ENCODE data around the gene TXNL4A.
"Not testable (repeated sequence)": the region's sequence is repeated elsewhere in the genome, so short reads cannot be mapped to it uniquely, and the experiment has no call there.

Gene TXNL4A

GRCh38 chr18:79988451-79989194 is at the start of gene TXNL4A:
Gene TXNL4A, minus strand, starts transcription at chr18:79988563. Its CDS starts 171 bp downstream, at chr18:79988392.
- Histone ChIP-seq H3K9ac (ENCODE audit: low read length) (peak within 1 kb of the TSS; percentile 84), H3K9me3 (ENCODE audit: control insufficient read depth, low read depth, low read length) (no peaks in the 10 kb centered on the region), H3K36me3 (ENCODE audit: control insufficient read depth, low read depth, low read length) (peaks cover 13% of the 10 kb centered on the region), H3K4me1 (ENCODE audit: control insufficient read depth, low read depth, low read length) (peaks cover 5% of the 10 kb centered on the region), H3K27ac (ENCODE audit: low read length) (peak within 1 kb of the TSS; percentile 66), H3K27me3 (ENCODE audit: control insufficient read depth, insufficient read depth, low read length) (no peaks in the 10 kb centered on the region), H3K4me3 (ENCODE audit: low read length) (peak within 1 kb of the TSS; percentile 88)

DNA sequence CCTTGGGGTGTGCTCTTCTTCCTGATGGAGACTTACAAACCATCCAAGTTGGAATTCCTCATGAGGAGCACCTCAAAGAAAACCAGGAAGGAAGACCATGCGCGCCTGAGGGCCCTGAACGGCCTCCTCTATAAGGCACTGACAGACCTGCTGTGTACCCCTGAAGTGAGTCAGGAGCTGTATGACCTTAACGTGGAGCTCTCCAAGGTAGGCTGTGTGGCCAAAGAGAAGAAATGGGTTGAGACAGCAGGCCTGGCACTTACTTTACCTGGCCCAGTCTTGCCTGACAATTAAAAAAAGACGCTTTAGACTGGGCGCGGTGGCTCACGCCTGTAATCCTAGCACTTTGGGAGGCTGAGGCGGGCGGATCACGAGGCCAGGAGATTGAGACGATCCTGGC is 48.9 kb upstream of the TXNL4A start:
- H3K9ac ChIP-seq (ENCODE audit: low read length): no peak overlapping the region

GRCh38 chr18:80035997-80036396 is 47.6 kb upstream of the TXNL4A start:
- Histone ChIP-seq H3K36me3 (ENCODE audit: control insufficient read depth, low read depth, low read length) (peaks cover 11% of the 10 kb centered on the region), H3K27ac (ENCODE audit: low read length) (no peak overlapping the region), H3K27me3 (ENCODE audit: control insufficient read depth, insufficient read depth, low read length) (no peaks in the 10 kb centered on the region), H3K9me3 (ENCODE audit: control insufficient read depth, low read depth, low read length) (no peaks in the 10 kb centered on the region), H3K4me1 (ENCODE audit: control insufficient read depth, low read depth, low read length) (peaks cover 5% of the 10 kb centered on the region), H3K9ac (ENCODE audit: low read length) (no peak overlapping the region), H3K4me3 (ENCODE audit: low read length) (no peak overlapping the region)

More for the DNA sequence above, 48.9 kb upstream of the TXNL4A start:
- Histone ChIP-seq H3K27ac (ENCODE audit: low read length) (no peak overlapping the region), H3K9me3 (ENCODE audit: control insufficient read depth, low read depth, low read length) (no peaks in the 10 kb centered on the region), H3K36me3 (ENCODE audit: control insufficient read depth, low read depth, low read length) (peaks cover 15% of the 10 kb centered on the region), H3K4me1 (ENCODE audit: control insufficient read depth, low read depth, low read length) (peaks cover 5% of the 10 kb centered on the region), H3K4me3 (ENCODE audit: low read length) (no peak overlapping the region), H3K27me3 (ENCODE audit: control insufficient read depth, insufficient read depth, low read length) (no peaks in the 10 kb centered on the region)

DNA sequence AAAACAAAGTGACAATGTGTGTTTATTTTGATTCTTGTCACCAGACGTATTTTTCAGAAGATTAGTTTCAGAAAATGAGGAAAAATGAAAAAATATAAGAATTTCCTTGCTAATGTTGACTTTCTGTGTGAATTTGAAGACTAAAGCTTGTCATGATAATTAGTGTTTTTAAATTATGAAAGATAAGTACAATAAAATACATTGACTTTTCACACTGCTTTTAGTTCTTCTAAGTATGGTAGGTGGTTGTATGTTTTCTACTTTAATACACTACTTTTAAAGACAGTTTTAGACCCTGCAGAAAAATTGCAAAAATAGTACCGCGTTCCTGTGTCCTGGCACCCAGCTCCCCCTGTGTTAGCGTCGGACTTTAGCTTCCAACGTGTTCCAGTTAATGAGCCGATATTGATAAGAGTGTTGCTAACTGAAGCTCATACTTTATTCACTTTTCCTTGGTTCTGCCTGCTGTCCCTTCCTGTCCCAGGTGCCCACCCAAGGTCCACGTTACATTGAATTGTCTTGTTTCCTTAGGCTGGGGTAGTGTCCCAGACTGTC is 46.6 kb upstream of the TXNL4A start:
- Histone ChIP-seq H3K4me3 (ENCODE audit: low read length) (peak overlapping the region; percentile 86), H3K36me3 (ENCODE audit: control insufficient read depth, low read depth, low read length) (peaks cover 9% of the 10 kb centered on the region), H3K9me3 (ENCODE audit: control insufficient read depth, low read depth, low read length) (no peaks in the 10 kb centered on the region), H3K4me1 (ENCODE audit: control insufficient read depth, low read depth, low read length) (peaks cover 5% of the 10 kb centered on the region), H3K27ac (ENCODE audit: low read length) (no peak overlapping the region), H3K9ac (ENCODE audit: low read length) (peak overlapping the region; percentile 81), H3K27me3 (ENCODE audit: control insufficient read depth, insufficient read depth, low read length) (no peaks in the 10 kb centered on the region)

DNA sequence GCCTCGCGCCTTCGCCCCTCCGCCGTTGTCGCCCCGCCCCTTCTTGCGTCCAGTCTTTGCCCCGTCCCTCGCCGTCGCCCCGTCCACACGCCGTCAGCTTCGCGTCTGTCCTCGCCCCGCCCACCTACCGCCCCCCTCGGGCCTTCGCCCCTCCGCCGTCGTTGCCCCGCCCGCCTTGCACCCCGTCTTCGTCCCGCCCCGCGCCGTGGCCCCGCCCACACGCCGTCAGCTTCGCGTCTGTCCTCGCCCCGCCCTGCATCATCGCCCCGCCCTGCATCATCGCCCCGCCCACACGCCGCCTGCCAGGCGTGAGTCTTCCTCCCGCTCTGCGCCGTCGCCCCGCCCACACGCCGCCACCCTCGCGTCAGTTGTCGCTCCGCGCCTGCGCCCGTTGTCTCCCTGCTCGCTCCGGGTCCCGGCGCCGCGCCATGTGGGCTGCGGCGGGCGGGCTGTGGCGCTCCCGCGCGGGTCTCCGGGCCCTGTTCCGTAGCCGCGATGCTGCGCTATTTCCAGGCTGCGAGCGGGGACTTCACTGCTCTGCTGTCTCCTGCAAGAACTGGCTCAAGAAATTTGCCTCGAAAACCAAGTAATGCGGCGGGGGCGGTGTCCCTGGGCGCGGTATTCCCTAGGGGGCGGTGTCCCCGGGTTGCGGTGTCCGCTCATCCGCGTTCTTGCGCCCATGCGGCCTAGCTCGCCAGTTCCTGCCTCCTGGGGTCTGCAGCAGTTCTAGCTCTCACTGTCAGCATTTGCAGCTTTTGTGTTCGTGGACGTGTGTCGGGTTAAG is 45.9 kb upstream of the TXNL4A start, which contains the start of gene RBFA:
Gene RBFA, plus strand, starts transcription at position 367 of the 784 bp plus-strand sequence. Its CDS starts 62 bp downstream, at position 429.
- H3K9me3 ChIP-seq (ENCODE audit: control insufficient read depth, low read depth, low read length): no peaks in the 10 kb centered on the region
- H3K36me3 ChIP-seq (ENCODE audit: control insufficient read depth, low read depth, low read length): peaks cover 6% of the 10 kb centered on the region
- no peak within 1 kb of the TSS for H3K27ac ChIP-seq (ENCODE audit: low read length)
- H3K4me3 ChIP-seq (ENCODE audit: low read length): peak within 1 kb of the TSS; percentile 86
- H3K27me3 ChIP-seq (ENCODE audit: control insufficient read depth, insufficient read depth, low read length): no peaks in the 10 kb centered on the region
- H3K4me1 ChIP-seq (ENCODE audit: control insufficient read depth, low read depth, low read length): peaks cover 5% of the 10 kb centered on the region
- peak within 1 kb of the TSS; percentile 81 for H3K9ac ChIP-seq (ENCODE audit: low read length)

- Histone ChIP-seq H3K9me3 (ENCODE audit: control insufficient read depth, low read depth, low read length) (no peaks in the 10 kb centered on the region), H3K27me3 (ENCODE audit: control insufficient read depth, insufficient read depth, low read length) (no peaks in the 10 kb centered on the region), H3K4me3 (ENCODE audit: low read length) (peak overlapping the region; percentile 72), H3K36me3 (ENCODE audit: control insufficient read depth, low read depth, low read length) (peaks cover under 1% of the 10 kb centered on the region), H3K9ac (ENCODE audit: low read length) (peak overlapping the region; percentile 57), H3K27ac (ENCODE audit: low read length) (no peak overlapping the region), H3K4me1 (ENCODE audit: control insufficient read depth, low read depth, low read length) (peaks cover 5% of the 10 kb centered on the region)
These were observed 45.1 kb upstream of the TXNL4A start for GRCh38 chr18:80033181-80034067.

- Histone ChIP-seq H3K4me1 (ENCODE audit: control insufficient read depth, low read depth, low read length) (no peaks in the 10 kb centered on the region), H3K27me3 (ENCODE audit: control insufficient read depth, insufficient read depth, low read length) (no peaks in the 10 kb centered on the region), H3K36me3 (ENCODE audit: control insufficient read depth, low read depth, low read length) (no peaks in the 10 kb centered on the region), H3K9me3 (ENCODE audit: control insufficient read depth, low read depth, low read length) (no peaks in the 10 kb centered on the region), H3K9ac (ENCODE audit: low read length) (no peak overlapping the region), H3K4me3 (ENCODE audit: low read length) (no peak overlapping the region), H3K27ac (ENCODE audit: low read length) (no peak overlapping the region)
These were observed 41.3 kb upstream of the TXNL4A start for GRCh38 chr18:80029690-80030089.

DNA sequence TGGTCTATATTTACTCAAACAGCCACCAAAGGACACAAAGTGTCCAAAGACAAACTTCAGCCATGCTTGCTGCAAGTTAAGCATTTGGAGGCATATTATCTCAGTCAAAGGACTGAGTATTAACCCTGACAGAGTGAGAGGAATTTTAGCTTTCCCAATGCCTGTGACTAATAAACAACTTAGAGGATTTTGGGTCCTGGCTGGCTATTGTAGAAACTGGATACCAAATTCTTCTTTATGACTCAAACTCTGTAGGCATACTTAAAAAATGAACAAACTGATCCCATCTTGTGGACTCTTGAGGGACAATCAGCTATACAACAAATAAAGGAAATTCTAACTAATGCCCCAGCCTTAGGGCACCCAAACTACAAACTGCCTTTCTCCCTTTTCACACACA is 39.4 kb upstream of the TXNL4A start:
- not testable (repeated sequence) for H3K36me3 ChIP-seq (ENCODE audit: control insufficient read depth, low read depth, low read length); H3K9ac ChIP-seq (ENCODE audit: low read length); H3K4me3 ChIP-seq (ENCODE audit: low read length); H3K4me1 ChIP-seq (ENCODE audit: control insufficient read depth, low read depth, low read length); H3K27me3 ChIP-seq (ENCODE audit: control insufficient read depth, insufficient read depth, low read length); H3K27ac ChIP-seq (ENCODE audit: low read length)
- H3K9me3 ChIP-seq (ENCODE audit: control insufficient read depth, low read depth, low read length): peaks cover 15% of the 10 kb centered on the region

GRCh38 chr18:80026363-80026762 is 38.0 kb upstream of the TXNL4A start:
- no peak overlapping the region for H3K4me3 ChIP-seq (ENCODE audit: low read length)
- H3K36me3 ChIP-seq (ENCODE audit: control insufficient read depth, low read depth, low read length): no peaks in the 10 kb centered on the region
- peaks cover 29% of the 10 kb centered on the region for H3K9me3 ChIP-seq (ENCODE audit: control insufficient read depth, low read depth, low read length)
- no peaks in the 10 kb centered on the region for H3K4me1 ChIP-seq (ENCODE audit: control insufficient read depth, low read depth, low read length)
- no peak overlapping the region for H3K27ac ChIP-seq (ENCODE audit: low read length)
- no peak overlapping the region for H3K9ac ChIP-seq (ENCODE audit: low read length)
- no peaks in the 10 kb centered on the region for H3K27me3 ChIP-seq (ENCODE audit: control insufficient read depth, insufficient read depth, low read length)

DNA sequence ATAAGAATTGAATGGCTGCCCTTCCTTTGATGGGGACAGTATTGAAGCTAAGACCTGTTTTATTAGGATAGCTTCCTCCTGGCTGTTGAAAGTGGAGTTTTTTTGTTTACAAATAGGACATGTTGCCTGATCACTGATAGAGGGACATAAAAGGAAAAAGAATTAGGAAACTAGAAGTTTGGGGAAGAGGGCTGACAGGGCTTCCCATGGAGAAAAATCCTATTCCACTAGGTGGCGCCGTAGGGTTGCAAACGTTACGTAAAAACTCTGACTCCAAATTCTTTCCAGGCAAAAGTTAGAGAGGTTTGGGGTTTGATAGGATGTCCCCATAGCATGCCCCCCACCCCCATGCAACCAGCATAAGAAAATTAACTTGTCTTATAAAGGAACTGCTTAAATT is 34.8 kb upstream of the TXNL4A start:
- Histone ChIP-seq H3K9me3 (ENCODE audit: control insufficient read depth, low read depth, low read length) (peaks cover 47% of the 10 kb centered on the region), H3K4me3 (ENCODE audit: low read length) (no peak overlapping the region), H3K27me3 (ENCODE audit: control insufficient read depth, insufficient read depth, low read length) (no peaks in the 10 kb centered on the region)

DNA sequence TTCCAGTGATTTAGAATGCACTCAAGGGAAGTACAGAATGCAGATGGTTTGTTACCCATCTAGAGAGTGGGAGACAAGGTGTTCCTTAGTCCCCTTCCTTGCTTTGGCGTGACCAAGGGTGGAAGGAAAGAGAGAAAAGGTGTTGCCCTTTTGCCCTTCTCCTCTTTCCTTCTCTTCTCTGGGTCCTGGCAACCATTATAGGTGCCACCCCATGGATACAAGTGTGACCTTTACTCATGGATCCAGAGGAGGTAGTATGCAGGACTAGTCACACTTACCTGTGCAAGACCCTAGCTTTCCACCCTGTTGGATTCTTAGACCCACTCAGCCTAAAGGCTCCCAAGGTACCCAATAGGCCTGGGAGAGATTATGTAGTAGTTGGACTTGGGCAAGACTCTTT is 34.2 kb upstream of the TXNL4A start:
- H3K36me3 ChIP-seq (ENCODE audit: control insufficient read depth, low read depth, low read length): no peaks in the 10 kb centered on the region
- H3K27me3 ChIP-seq (ENCODE audit: control insufficient read depth, insufficient read depth, low read length): no peaks in the 10 kb centered on the region
- H3K9ac ChIP-seq (ENCODE audit: low read length): no peak overlapping the region
- no peak overlapping the region for H3K4me3 ChIP-seq (ENCODE audit: low read length)
- no peak overlapping the region for H3K27ac ChIP-seq (ENCODE audit: low read length)
- no peaks in the 10 kb centered on the region for H3K4me1 ChIP-seq (ENCODE audit: control insufficient read depth, low read depth, low read length)
- peaks cover 47% of the 10 kb centered on the region for H3K9me3 ChIP-seq (ENCODE audit: control insufficient read depth, low read depth, low read length)

More for the DNA sequence above, 34.8 kb upstream of the TXNL4A start:
- no peak overlapping the region for H3K27ac ChIP-seq (ENCODE audit: low read length)
- H3K9ac ChIP-seq (ENCODE audit: low read length): no peak overlapping the region
- H3K36me3 ChIP-seq (ENCODE audit: control insufficient read depth, low read depth, low read length): no peaks in the 10 kb centered on the region
- no peaks in the 10 kb centered on the region for H3K4me1 ChIP-seq (ENCODE audit: control insufficient read depth, low read depth, low read length)

Measured in iPS-18a (cell line).